ENCODE results near the gene SEC63. TPM values are rescaled to one million over a fixed set of nuclear protein-coding genes. Genes with fewer than 3 reads are reported as not detected.
"Not testable (repeated sequence)": the region's sequence is repeated elsewhere in the genome, so short reads cannot be mapped to it uniquely, and the experiment has no call there.

The SEC63 gene
- polyA plus RNA-seq, 5 donors, result 90.4 to 149 (median 133) TPM

DNA sequence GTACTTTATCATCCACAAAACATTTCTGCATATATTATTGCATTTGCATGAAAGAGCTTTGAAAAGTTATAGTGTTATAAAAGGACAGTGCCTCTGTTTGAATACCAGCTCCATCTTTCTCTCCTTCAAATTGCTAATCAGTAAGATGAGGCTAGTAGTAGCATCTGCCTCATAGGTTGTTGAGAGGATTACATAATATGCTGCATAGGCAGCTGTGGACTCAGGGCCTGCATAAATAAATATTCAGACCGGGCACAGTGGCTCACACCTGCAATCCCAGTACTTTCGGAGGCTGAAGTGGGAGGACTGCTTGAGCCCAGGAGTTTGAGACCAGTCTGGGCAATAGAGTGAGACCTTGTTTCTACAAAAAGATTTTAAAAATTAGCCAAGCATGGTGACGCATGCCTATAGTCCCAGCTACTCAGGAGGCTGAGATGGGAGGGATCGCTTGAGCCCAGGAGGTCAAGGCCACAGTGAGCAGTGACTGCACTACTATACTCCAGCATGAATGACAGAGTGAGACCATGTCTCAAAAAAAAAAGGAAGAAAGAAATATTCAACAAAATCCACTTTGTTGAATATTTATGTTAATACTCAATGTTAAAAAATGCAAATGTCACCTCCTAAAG, 18.3 kb upstream of the SEC63 start:
- DNase-seq, result no peak

DNA sequence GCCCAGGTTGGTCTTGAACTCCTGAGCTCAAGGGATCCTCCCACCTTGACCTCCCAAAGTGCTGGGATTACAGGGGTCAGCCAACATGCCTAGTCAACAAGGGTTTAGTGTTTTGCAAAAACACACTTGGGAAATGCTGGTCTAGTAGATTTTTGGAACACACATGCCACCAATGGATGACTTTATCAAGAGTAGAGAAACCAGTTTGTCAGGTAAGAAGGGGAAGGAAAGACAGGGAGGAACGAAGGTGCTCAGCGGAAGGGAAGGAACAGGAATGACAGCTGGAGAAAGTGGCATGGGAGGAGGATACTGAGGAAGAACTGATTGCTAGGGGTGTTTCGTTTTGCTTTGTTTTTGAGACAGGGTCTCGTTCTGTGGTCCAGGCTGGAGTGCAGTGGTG, 15.6 kb upstream of the SEC63 start:
- no peak for DNase-seq

DNA sequence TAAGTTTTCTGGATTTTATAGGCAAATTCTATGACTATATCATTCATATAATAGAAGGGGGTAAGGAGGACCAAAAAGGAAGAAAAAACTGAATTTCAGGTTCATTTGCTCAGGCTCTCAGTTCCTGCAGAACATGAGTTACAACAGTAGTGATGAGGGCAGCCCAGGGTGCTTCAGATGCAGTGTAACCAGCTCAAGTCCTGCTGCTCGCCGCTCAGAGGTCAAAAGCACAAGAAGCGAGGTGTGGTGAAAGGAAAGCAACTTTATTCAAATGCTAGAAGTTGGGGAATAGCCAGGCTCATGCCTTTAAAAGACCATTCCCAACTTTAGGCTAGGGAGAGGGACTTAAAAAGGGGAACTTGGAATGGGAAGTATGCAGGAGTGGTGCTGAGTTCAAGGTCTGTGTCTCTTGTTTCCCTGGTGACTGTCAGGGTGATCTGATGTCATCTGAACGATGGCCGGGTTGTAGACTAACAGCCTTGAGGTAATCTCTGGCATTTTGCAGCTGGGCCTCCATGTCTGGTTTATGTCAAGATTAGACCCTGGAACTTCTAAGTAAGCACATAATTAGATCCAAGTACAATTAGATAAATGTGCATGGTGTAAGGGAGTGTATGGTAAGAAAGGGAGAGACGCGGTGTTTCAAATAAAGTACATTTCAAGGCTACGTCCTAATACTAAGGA, 14.5 kb upstream of the SEC63 start:
- no peak for DNase-seq

DNA sequence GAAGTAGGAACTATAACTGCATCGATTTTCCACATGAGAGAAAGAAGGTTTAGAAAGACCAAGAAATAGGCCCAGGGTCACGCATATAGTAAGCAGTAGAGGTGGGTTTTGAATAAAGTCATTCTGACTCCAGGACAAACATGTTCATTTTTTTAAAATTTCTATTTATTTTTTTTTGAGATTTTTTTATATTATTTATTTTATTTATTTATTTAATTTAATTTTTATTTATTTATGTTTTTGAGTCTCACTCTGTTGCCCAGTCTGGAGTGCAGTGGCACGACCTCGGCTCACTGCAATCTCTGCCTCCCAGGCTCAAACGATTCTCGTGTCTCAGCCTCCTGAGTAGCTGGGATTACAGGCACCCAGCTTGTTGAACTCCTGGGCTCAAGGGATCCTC, 13.2 kb upstream of the SEC63 start:
- DNase-seq, result no peak

DNA sequence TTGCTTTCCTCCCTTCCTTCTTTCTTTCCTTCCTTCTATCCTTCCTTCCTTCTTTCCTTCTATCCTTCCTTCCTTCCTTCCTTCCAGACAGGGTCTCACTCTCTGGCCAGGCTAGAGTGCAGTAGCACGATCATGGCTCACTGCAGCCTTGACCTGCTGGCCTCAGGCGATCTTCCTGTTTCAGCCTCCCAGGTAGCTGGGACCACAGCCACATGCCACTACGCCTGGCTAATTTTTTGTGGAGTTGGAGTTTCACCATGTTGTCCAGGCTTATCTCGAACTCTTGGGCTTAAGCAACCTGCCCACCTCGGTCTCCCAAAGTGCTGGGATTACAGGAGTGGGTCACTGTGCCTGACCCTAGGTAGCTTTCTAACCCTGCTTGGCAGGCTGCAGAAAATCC, 12.2 kb upstream of the SEC63 start:
- DNase-seq, result no peak

DNA sequence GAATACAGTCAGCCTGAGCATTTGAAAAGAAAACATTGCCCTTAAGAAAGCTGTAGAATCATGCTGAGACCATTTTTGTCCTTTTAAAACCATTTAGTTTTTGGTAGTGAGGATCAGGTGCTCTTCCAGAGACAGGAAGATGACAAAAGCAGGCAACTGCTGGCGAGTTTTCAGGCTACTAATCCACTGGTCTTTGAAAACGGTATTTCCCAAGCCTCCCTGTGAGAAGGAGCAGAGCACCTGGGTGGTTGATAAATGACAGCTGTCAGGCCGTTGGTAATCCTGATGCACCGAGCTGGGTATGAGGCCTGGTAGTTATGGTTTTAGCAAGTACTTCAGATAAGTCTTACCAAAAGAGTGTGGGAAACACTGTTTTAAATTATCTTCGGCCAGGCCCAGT, 10.1 kb upstream of the SEC63 start:
- DNase-seq, result no peak

DNA sequence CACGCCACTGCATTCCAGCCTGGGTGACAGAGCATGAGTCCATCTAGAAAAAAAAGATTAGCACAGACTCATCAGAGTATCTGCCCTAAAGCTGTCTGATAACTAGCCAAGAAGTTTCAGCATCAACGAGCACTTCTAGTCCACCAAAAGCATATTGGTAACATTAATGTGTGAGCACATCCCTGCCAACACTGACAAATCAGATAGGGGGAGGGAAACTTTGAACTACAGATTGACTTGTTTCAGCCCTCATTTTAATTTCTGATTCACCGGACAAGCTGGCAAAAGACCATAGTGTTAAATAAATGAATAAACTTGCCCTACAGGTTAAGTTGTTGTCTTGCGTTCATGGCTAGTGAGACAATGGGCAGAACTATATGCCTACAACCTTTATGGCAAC, 7.7 kb upstream of the SEC63 start:
- DNase-seq, result no peak

DNA sequence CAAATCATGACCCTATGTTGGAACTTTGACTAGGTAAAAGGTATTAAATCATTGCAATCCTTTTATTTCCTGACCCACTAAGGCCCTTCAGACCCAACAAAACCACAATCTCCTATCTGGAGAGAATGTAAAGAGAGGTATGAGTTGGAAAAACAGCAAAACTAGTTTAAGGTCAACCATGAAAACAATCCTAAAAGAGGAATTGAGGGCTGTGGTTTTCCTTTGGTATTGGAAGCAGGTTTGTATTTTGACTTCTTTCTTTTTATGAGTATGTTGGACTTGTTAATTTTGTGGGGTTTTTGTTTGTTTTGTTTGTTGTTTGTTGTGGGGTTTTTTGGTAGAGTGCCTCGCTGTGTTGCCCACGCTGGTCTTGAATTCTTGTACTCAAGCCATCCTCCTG, 4.7 kb upstream of the SEC63 start:
- DNase-seq, result no peak

DNA sequence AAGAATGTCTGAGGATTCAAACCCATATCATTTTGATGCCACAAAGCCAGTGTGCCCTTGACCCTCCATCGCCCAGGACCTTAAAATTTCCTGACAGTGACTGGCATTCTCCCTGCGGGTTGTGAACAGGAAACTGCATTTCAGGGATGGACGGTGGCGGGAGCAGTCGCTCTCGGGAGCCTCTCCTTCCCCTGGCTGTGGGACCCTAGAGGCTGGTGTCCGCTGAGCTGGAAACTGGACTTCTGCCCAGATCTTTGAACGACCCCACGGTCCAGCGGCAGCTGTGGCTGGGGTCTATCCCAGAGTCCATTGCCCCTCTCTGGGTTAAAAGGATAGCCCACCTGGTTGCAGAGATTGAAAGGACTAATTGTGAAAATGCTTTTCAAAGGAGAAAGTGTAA, 1.4 kb upstream of the SEC63 start:
- DNase-seq, result no peak

DNA sequence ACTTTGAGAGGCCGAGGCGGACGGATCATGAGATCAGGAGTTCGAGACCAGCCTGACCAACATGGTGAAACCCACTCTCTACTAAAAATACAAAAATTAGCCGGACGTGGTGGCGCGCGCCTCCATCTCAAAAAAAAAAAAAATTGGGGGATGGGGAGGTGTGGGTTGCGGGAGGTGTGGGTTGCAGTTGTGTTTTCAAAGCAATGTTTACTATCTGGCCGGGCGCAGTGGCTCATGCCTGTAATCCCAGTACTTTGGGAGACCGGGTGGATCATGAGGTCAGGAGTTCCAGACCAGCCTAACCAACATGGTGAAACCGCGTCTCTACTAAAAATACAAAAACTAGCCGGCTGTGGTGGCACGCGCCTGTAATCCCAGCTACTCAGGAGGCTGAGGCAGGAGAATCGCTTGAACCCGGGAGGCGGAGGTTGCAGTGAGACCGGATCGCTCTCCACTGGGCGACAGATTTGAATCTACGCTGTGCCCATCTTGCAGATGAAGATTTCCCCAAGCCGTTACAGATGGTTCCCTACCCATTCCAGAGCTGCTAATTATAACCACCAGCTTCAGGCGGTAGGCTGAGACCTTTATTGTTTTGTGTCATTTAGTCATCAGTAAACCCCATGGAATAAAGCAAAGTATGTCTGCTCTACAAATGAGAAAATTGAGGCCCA, 818 bp upstream of the SEC63 start:
- DNase-seq, result not testable (repeated sequence)

DNA sequence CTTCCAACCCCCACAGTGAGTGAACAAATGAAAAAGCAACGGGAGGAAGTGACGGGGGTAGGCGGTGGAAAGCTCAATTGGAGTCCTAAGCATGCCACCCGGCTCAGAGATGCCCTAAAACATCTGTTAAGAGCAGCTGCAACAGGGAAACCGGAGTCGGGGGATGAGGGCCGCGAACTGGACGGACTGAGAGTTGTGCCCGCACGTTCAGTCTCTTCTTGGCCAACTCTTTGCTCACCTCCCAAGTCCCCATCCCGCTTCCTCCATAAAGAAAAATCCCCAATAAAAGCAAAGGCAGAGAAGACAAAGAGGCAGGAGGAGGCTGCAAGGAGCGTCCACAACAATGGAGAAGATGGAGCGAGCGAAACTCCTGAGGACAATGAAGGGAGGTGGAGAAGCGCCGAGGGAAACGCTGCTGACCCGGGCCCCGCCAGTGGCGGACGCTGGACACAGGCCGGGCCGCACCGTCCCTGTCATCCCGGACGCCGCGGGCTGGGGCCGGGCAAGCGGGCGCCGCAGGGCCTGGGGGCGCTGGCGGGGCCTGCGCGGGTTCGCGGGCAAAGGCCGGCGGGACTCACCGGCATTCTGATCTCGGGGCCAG, 600 bp downstream of the SEC63 start:
- peak; percentile 56 to 75 for DNase-seq

DNA sequence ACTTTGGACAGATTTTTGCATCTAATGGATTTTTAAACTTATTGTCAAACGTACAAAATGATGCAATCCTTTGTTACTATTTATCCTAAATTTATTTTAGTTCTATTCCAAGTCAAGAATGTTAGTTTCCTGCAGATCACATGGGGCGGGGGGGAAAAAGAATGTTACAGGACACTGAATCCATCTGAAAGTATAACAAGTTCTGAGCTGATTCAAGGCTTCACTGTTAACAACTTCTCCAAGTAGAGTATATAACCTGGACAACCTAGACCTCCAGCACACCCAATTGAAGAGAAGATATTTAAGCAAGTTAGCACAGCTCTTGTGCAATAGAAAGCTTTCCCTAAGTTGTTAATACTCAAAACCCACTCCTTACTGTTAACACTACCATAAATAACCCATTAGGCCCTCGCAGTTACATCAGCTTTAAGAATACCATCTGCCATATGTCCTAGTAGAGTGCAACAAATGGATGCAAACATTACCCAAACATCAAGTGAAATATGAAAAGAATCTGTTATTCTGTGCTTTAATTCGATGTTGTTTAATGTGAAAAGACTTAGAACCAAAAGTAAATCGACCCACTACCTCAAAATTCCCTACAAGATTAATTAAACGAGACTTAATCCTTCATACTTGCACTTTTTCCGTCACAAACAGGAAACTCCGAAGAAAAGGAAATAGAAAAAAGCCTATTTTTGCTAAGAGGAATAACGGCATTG, 1.3 kb downstream of the SEC63 start:
- DNase-seq, result peak; percentile 35 to 46

DNA sequence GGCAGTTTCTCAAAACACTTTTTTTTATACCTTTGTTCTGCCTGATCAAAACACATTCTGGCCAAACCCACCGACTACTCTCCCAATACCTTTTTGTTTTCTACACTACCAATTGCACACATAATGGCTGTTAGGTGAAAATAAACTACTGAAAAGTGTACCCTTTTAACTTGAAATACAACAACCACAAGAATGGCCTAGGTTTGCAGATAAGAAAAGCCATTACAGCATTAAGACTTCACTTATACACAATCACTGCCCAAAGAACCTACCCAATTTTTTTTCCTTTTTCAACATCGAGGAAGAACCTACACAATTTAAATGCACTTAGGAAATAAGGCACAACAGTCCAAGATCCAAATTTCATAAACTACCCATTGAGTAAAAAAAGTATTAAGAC, 1.8 kb downstream of the SEC63 start:
- DNase-seq, result no peak

DNA sequence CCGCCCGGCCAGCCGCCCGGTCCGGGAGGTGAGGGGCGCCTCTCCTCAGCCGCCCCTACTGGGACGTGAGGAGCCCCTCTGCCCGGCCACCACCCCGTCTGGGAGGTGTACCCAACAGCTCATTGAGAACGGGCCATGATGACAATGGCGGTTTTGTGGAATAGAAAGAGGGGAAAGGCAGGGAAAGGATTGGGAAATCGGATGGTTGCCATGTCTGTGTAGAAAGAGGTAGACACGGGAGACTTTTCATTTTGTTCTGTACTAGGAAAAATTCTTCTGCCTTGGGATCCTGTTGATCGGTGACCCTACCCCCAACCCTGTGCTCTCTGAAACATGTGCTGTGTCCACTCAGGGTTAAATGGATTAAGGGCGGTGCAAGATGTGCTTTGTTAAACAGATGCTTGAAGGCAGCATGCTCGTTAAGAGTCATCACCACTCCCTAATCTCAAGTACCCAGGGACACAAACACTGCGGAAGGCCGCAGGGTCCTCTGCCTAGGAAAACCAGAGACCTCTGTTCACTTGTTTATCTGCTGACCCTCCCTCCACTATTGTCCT, 4.1 kb downstream of the SEC63 start:
- DNase-seq, result not testable (repeated sequence)

DNA sequence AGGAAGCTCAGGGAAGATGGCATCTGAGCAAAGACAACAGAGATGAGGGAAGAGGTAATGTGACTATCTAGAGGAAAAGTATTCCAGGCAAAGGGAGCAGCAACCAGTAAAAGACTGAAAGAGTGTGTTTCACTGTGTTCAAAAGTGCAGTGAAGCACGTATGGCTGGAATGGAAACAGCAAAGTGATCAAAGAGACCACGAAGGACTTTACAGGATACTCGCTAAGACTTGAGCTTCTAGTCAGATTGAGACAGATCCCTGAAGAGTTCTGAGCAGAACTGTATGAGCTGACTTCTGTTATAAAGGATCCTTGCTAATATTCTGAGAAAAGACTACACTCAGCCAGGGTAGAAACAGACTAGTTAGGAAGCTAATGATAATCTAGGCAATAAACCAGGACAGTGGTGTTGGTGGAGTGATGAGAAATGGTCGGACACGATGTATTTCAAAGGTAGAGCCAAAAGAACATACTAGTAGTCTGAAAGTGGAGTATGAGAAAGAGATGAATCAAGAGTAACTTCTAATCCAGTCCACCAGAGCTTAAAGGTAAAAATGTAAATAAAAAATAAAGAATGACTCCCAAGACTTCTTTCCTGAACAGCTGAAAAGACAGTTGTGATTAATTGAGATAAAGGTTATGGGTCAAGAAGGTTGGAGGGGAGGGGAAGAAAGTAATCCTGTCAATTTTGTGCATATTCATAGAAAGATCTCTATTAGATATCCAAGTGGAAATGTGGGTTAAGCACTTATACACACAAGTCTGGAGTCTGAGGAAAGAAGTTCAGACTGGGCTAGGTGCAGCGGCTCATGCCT, 14.2 kb downstream of the SEC63 start:
- DNase-seq, result no peak

DNA sequence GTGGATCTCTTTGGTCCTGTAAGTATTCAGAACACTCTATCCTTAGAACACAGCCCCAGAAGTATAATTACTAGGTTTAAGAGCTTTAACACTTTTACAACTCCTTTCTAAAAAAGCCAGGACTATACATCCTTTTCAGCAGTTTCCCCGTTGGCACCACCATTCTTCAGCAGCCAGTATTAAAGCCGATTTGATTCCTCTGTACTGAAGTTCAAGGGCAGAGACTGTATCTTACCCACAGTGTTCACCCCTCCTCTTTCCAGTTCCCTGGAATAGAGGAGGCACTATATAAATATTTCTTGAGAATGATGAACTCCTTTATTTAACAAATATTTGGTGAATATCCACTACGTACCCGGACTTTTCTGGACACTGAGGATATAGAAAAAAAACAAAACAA, 15.9 kb downstream of the SEC63 start:
- DNase-seq, result no peak

DNA sequence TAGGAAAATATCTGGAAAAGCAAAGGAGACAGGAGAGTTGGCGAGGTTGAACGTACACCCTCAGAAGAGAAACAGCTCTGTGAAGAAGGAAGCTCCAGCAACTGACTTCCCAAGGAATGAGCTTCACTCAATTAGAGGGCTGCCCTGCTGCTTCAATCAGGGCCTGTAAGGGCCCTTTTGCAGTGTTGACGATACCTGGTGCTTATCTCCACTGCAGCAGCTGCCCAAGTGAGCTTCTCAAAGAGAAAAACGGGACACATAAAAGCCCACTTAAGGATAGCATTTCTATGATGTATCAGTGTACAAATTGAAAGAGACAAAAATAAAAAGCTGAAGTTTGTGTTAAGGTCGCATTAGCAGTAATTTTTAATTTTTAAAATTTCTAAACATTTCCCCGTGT, 16.4 kb downstream of the SEC63 start:
- no peak for DNase-seq

DNA sequence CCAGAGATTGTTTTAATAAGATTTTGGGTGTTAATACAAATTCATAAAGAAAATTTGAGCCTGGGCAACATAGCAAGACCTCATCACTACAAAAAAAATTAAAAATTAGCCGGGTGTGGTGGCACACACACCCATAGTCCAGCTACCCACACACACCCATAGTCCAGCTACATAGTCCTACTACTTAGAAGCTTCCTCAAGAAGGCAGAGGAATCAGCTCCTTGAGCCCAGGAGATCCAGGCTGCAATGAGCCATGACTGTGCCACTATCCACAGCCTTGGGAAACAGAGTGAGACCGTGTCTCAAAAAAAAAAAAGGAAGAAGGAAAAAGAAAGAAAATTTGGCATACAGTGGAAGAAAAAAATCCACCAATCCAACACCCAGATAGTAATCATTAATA, 16.8 kb downstream of the SEC63 start:
- DNase-seq, result no peak

DNA sequence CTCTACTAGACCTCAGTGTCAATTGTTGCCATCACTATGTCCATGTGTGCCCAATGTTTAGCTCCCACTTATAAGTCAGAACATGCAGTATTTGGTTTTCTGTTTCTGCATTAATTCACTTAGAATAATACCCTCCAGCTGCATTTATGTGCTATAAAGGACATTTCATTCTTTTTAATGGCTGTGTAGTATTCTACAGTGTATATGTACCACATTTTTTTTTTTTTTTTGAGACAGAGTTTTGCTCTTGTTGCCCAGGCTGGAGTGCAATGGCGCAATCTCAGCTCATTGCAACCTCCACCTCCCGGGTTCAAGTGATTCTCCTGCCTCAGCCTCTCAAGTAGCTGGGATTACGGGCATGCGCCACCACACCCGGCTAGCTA, 21.1 kb downstream of the SEC63 start:
- DNase-seq, result not testable (repeated sequence)

DNA sequence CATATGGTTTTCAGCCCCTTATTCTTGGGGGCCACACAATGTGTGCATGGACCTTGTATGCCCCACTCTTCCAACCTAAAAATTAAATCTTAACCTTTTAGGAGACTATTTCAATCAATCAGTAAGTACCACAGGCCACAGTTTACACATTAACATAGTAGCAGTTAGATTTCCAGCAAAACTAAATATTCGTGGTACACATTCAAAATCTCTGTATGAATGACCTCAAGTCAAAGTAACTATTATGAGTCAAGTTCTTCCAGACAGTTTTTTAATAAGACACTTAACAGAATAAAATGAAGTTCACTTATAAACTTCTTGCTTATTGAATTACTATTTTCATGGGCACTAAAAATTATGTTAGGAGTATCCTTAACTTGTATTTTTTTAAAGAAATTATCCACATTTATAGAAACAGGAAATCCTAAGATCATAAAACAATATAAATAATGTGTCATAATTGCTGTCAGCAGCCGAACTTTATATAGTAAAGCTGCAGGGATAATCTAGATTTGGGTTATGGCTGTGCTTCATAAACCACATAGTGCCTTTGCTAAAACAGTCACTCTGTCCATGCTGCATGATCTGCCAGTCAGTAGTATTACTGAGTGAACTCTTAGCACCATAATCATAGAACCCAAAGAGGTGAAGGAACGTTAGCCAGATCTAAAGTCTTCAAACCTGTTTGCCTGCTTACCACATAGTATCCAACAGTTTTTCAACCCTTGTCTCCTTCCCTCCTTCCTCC, 21.7 kb downstream of the SEC63 start:
- no peak for DNase-seq

Data from right lung (tissue), 5 donors.